Mammary epithelial cell (primary cell): ENCODE results near the gene DPPA3.

Source experiments
- CTCF ChIP-seq, 2 donors: IDR thresholded peaks in 1 of 2; conservative IDR thresholded peaks in 1 of 2; 2 replicates each; pipeline ENCODE4 v1.5.1; 2011 to 2012; ENCODE audit warnings: inconsistent platforms in 2 of 2, low read length in 2 of 2, mild to moderate bottlenecking in 2 of 2, control low read depth in 1 of 2, low read depth in 1 of 2; ENCODE audit not compliant: insufficient read depth in 1 of 2; ENCODE audit errors: extremely low read depth in 1 of 2
- EZH2 ChIP-seq: IDR thresholded peaks from 2 replicates; pipeline ENCODE4 v1.6.1; 2012; ENCODE audit warnings: low read length, inconsistent platforms, borderline replicate concordance

DNA sequence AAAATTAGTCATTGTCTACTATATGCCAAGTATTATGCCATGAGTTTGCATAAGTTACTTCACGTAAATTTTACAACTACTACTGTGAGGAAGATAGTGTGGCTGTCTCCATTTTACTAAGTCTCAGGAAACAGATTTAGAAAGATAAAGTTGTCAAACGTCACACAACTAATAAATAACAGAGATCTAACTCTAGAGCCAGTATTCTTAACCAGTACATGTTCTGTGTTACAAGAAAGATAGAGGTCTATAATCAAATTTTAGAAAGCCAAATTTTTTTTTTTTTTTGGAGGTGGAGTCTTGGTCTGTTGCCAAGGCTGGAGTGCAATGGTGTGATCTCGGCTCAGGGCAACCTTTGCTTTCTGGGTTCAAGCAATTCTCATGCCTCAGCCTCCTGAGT, 21.8 kb downstream of the DPPA3 start:
- no peak for TF ChIP-seq CTCF (conservative IDR thresholded peaks at IDR 0.05 in 1 of 2, IDR thresholded peaks at IDR 0.05 in 1 of 2; ENCODE audit: extremely low read depth in 1 of 2, insufficient read depth in 1 of 2, low read depth in 1 of 2, low read length in 2 of 2)
- TF ChIP-seq EZH2, result no peak
